NCI-H748 (cell line): ENCODE results near the gene NAXD.
"Not testable (repeated sequence)": the region's sequence is repeated elsewhere in the genome, so short reads cannot be mapped to it uniquely, and the experiment has no call there.

Experiments
- DNase-seq: peaks from one replicate; lab custom pipeline; 2025; ENCODE audit not compliant: unreplicated experiment; lab: John Stamatoyannopoulos, UW

NAXD gene

GRCh38 chr13:110643324-110643723 lies 28.0 kb downstream of the NAXD start:
- DNase-seq: no peak

GRCh38 chr13:110643768-110644421 lies 28.6 kb downstream of the NAXD start:
- DNase-seq: no peak

GRCh38 chr13:110644892-110645521 lies 29.7 kb downstream of the NAXD start:
- peak; percentile 26 for DNase-seq

GRCh38 chr13:110645750-110646149 lies 30.4 kb downstream of the NAXD start:
- DNase-seq: no peak

DNA sequence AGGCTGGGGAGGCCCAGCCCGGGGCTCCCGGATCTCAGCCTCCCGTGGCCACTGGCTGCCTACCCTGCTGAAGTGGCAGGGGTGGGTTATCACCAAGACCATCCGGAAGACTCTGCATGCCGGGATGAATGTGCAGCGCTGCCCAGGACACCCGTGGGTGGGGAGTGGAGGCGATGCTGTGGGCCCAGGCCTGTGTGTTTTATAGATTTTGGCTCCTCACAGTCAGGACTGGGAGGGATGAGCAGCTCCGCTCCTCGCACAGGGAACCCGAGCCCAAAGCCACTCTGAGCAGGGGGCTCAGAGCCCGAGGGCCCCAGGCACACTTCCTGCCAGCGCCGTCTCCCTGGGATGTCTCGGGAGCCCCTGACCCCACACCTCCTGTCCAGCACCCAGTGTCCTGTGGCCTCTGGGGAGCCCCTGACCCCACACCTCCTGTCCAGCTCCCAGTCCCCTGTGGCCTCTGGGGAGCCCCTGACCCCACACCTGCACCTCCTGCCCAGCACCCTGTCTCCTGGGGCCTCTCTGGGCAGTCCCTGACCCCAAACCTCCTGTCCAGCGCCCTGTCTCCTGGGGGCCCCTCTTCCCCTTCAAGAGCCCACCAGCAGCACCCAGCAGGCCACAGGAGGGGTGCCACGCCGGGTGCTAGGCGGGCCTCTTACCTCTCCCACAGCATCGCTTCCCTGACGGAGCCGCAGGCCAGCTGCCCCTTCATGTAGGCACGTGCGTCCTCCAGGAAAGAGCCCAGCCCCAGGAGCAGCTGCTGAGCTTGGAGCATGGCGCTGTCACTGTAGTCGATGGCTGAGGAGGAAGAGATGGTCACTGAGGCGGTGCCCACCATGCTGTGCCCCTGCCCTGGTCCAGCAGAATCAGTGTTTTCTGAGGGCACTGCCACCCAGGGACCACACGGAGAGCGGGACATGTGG lies 31.4 kb downstream of the NAXD start:
- no peak for DNase-seq

- no peak for DNase-seq
Measured at GRCh38 chr13:110647365-110647737, 32.0 kb downstream of the NAXD start.

DNA sequence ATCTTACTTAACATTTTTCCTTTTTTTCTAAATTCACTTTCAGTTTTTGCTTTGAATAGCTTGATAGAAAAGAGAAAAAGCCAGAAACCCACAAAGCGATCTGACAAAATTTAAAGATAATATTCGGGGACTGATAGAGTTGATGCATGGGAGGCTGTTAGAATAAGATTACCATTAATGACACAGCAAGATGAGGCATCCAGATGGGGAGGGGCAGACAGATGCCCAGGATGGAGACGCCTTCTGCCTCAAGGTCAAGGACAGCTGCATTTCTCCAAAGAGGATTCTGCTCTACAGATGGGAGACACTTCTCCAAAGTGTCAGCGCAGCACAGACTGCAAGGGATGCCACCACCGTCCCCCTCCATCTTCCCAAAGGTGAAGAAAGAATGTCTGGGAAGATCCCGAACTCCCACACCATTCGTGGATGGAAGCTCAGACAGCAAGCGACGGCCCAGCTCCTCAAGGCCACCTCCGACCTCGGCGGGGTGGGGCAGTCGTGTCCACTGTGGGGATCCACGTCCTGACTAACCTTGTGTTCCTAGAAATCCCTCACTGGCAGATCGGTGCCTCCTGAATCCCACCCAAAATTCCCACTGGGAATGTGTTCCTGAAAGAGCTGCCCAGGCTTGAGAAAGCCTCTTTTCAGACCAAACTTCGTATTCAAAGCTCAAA lies 32.9 kb downstream of the NAXD start:
- DNase-seq: no peak

DNA sequence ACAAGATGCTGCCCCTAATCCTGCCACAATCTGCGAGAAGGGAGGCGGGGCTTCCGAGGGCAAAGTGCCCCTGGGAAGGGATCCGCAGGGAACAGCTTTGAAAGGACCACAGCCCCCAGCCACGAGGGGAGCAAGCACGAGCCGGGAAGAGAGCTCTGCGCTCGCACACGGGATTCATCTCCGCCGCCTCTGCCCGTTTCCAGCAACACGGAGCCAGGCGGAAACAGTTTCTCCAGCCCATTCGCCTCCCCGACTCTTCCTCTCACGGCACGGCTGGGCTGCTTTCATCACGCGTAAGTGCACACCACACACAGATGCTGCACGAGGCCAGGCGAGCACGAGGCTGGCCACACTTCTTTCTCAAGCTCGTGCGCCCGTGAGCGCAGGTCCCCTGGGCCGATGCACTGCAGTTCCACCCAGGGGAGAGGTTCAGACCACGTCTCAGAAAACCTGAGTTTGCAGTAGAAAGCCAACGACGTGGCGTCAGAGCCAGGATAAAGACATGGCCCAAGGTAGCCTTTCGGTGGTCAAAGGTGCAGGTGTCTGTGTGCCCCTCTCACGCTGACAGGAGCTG lies 33.6 kb downstream of the NAXD start:
- no peak for DNase-seq

DNA sequence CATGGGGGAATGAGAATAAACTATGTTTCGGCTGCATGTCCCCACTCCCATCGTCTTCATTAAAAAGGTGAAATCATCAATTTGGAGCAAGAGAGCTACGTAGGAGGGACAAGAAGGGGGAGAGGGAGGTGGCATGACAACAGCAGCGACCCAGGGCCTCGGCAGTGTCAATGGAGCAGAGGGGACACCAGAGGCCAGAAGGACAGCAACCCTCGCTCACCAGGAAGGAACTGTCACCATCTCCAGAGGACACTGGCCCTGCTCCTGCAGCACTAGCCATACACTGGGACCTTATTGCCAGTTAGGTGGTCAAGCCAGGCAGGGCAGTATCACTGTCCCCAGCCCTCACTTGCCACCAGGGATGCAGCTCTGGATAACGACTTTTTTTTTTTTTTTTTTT lies 34.2 kb downstream of the NAXD start:
- DNase-seq: no peak

DNA sequence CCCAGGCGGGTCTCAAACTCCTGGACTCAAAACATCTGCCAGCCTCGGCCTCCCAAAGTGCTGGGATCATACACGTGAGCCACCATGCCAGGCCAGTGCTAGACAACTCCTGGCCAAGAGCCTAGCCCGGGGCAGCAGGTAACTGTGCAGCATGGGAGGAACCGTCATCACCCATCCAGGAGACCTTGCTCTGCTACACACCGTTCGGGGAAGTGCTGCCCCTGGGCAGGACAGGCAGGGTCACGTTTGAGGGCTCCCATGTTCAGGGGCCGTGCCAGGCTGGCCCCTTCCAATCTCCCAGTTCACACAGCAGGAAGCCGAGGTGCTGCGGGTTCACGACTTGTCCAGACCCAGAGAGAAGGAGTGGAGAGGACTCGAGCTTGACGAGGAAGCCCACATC lies 35.1 kb downstream of the NAXD start:
- no peak for DNase-seq

GRCh38 chr13:110651271-110651670 lies 35.9 kb downstream of the NAXD start:
- DNase-seq: no peak

- DNase-seq: no peak
Measured at GRCh38 chr13:110651726-110652230, 36.4 kb downstream of the NAXD start.

- DNase-seq: no peak
Measured at GRCh38 chr13:110652231-110652730, 36.9 kb downstream of the NAXD start.

DNA sequence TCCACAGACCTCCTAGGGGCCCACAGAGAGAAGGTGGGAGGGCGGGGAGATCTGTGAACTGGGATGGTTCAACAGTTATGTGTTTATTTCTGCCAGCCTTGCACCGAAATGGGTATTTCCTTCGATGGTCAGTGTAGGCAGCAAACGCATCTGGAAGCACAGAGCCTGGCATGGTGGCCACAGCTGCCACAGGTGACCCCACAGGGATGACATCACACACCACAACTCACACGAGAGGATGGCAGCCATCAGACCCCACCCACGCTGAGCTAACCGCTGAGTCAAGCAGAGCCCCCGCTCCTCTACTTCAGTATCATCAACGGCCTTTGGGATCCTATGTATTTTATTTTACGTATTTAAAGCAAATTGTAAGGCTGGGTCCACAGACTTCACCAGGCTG lies 37.4 kb downstream of the NAXD start:
- no peak for DNase-seq

GRCh38 chr13:110653271-110653670 lies 37.9 kb downstream of the NAXD start:
- no peak for DNase-seq

GRCh38 chr13:110653851-110654250 lies 38.5 kb downstream of the NAXD start:
- no peak for DNase-seq

- DNase-seq: no peak
Measured at GRCh38 chr13:110657196-110657595, 41.9 kb downstream of the NAXD start.

DNA sequence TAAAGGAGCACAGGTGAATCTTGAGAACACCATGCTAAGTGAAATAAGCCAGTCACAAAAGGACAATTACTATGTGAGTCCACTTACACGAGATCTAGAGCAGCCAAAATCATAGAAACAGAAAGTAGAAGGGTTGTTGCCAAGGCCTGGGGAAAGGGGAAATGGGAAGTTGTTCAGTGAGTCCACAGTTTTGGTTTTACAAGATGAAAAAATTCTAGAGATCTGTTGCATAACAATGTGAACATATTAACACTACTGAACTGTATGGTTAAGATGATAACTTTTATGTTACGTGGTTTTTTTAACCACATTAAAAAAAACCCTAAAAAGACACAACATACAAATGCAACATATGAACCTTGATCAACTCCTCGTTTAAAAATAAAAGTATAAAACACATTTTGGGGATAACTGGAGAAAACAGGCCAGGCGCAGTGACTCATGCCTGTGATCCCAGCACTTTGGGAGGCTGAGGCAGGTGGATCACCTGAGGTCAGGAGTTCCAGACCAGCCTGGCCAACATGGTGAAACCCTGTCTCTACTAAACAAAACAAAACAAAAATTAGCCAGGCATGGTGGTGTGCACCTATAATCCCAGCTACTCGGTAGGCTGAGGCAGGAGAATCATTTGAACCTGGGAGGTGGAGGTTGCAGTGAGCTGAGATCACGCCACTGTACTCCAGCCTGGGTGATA lies 43.0 kb downstream of the NAXD start:
- not testable (repeated sequence) for DNase-seq

GRCh38 chr13:110661256-110661655 lies 45.9 kb downstream of the NAXD start:
- no peak for DNase-seq

GRCh38 chr13:110662091-110662490 lies 46.7 kb downstream of the NAXD start:
- no peak for DNase-seq
